Liver (tissue), 9 donors: ENCODE measurements around the gene RPA3. TPM values are rescaled to one million over a fixed set of nuclear protein-coding genes. Genes with fewer than 3 reads are reported as not detected.

Experiments
- DNase-seq: peaks from one replicate; pipeline ENCODE4 v3.0.0-alpha.2; 2017; ENCODE audit warnings: low spot score
- H3K27ac ChIP-seq, 2 donors: one replicate each; pipeline ENCODE4 v1.7.0; 2013; ENCODE audit warnings: inconsistent platforms in 2 of 2, low read length in 2 of 2, control low read depth in 1 of 2, low read depth in 1 of 2, mild to moderate bottlenecking in 1 of 2
- H3K27me3 ChIP-seq, 4 donors: one replicate each; pipeline versions ENCODE4 v1.6.1 to v1.7.0; 2013; ENCODE audit warnings: low read length in 3 of 4, inconsistent platforms in 1 of 4, mild to moderate bottlenecking in 1 of 4, moderate library complexity in 1 of 4; ENCODE audit not compliant: control insufficient read depth in 4 of 4, insufficient read depth in 4 of 4
- H3K36me3 ChIP-seq, 4 donors: one replicate each; pipeline versions ENCODE4 v1.6.1 to v1.7.0; 2013; ENCODE audit warnings: low read length in 3 of 4, mild to moderate bottlenecking in 3 of 4, low read depth in 1 of 4, moderate library complexity in 1 of 4; ENCODE audit not compliant: control insufficient read depth in 4 of 4, insufficient read depth in 3 of 4
- H3K4me1 ChIP-seq, 4 donors: one replicate each; pipeline versions ENCODE4 v1.6.1 to v1.7.0; 2013; ENCODE audit warnings: low read length in 3 of 4, mild to moderate bottlenecking in 3 of 4, moderate library complexity in 1 of 4; ENCODE audit not compliant: control insufficient read depth in 4 of 4, insufficient read depth in 4 of 4
- H3K4me3 ChIP-seq, 3 donors: one replicate each; pipeline versions ENCODE4 v1.6.1 to v1.7.0; 2013; ENCODE audit warnings: low read length in 3 of 3, control low read depth in 1 of 3, low read depth in 1 of 3, mild to moderate bottlenecking in 1 of 3
- H3K9ac ChIP-seq, 2 donors: one replicate each; pipeline ENCODE4 v1.7.0; 2013; ENCODE audit warnings: low read length in 2 of 2, mild to moderate bottlenecking in 2 of 2, moderate library complexity in 2 of 2, control low read depth in 1 of 2, low read depth in 1 of 2
- H3K9me3 ChIP-seq, 4 donors: one replicate each; pipeline versions ENCODE4 v1.6.1 to v1.7.0; 2013; ENCODE audit warnings: low read length in 3 of 4; ENCODE audit not compliant: control insufficient read depth in 4 of 4
- ATF3 ChIP-seq: IDR thresholded peaks from 2 replicates; pipeline ENCODE4 v1.6.1; 2016; ENCODE audit warnings: antibody characterized with exemption
- HNF4A ChIP-seq, 2 donors: conservative IDR thresholded peaks; 2 replicates each; pipeline ENCODE4 v1.6.1; 2016; ENCODE audit warnings: antibody characterized with exemption in 2 of 2, mild to moderate bottlenecking in 2 of 2
- HNF4G ChIP-seq: IDR thresholded peaks from 2 replicates; pipeline ENCODE4 v1.6.1; 2016; ENCODE audit warnings: antibody characterized with exemption
- JUND ChIP-seq, 2 donors: IDR thresholded peaks; 2 replicates each; pipeline ENCODE4 v1.6.1; 2016; ENCODE audit warnings: antibody characterized with exemption in 2 of 2
- REST ChIP-seq: IDR thresholded peaks from 2 replicates; pipeline ENCODE4 v1.6.1; 2016; ENCODE audit warnings: antibody characterized with exemption, mild to moderate bottlenecking
- ZBTB33 ChIP-seq: IDR thresholded peaks from 2 replicates; pipeline ENCODE4 v1.6.1; 2016; ENCODE audit warnings: antibody characterized with exemption
- WGBS: extraction: QIAGEN DNeasy Blood & Tissue Kit; methylation state at CpG from one replicate; pipeline ENCODE4 v1.1.7; 2013; 5-methylcytosine and 5-hydroxymethylcytosine counted together
- polyA plus RNA-seq, 2 donors: library from polyadenylated mRNA; stranded (reverse) in 1 of 2; unstranded in 1 of 2; fragments of 200-250 nt in 1 of 2; fragments of >200 nt in 1 of 2; fragmentation: Nextera tagmentation in 1 of 2; extraction: Ambion mirVana in 1 of 2; gene quantifications; one replicate each; pipeline versions ENCODE4 v1.2.1 to v1.2.3, GENCODE V29; 2013 to 2015
- total RNA-seq, 2 donors: library from RNA; depleted of rRNA; stranded (reverse); fragments of >200 nt; gene quantifications; one replicate each; pipeline ENCODE4 v1.2.3, GENCODE V29; 2014
- TF ChIP-seq, protein P1 (sequence below): fragments of 150-350 bp; IDR thresholded peaks from 2 replicates; pipeline ENCODE4 v1.5.1; 2017; ENCODE audit warnings: improper control_type of control experiment, low read depth, low read length; ENCODE audit not compliant: missing input control
- donor health status: healthy.
- donor health status: healthy.
- donor health status: healthy.
- donor health status: healthy.
- donor health status: healthy.

RPA3 gene
- total and polyA plus RNA-seq, 4 donors = 13.0 to 53.1 (median 18.6) TPM

DNA sequence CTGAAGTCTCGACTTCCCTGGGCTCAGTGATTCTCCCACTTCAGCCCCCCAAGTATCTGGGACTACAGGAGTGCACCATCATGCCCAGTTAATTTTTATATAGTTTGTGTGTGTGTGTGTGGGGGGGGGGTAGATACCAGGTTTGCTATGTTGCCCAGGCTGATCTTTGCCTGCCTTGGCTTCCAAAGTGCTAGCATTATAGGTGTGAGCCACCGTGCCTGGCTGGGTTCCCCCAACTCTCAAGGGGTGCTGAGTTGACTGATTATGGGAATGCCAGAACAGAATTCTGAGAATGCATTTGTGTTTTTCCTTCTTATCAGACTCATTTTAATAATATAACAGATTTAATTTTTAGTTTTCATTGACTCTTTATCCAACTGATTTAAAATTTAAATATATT is 19.5 kb downstream of the RPA3 start:
- Histone ChIP-seq H3K4me3 (no peak overlapping the region), H3K27me3 (no peaks in the 10 kb centered on the region), H3K4me1 (peaks cover 0 to 15% (median 5%) of the 10 kb centered on the region in 4 donors), H3K27ac (no peak overlapping the region), H3K9ac (no peak overlapping the region), H3K36me3 (no peaks in the 10 kb centered on the region), H3K9me3 (no peaks in the 10 kb centered on the region)
- 93% methylated on average over 2 of the region's 2 CpGs for WGBS
- no peak for DNase-seq
- no peak for TF ChIP-seq REST
- no peak for TF ChIP-seq ZBTB33
- no peak for TF ChIP-seq ATF3
- TF ChIP-seq HNF4G = no peak
- TF ChIP-seq, protein P1, sequence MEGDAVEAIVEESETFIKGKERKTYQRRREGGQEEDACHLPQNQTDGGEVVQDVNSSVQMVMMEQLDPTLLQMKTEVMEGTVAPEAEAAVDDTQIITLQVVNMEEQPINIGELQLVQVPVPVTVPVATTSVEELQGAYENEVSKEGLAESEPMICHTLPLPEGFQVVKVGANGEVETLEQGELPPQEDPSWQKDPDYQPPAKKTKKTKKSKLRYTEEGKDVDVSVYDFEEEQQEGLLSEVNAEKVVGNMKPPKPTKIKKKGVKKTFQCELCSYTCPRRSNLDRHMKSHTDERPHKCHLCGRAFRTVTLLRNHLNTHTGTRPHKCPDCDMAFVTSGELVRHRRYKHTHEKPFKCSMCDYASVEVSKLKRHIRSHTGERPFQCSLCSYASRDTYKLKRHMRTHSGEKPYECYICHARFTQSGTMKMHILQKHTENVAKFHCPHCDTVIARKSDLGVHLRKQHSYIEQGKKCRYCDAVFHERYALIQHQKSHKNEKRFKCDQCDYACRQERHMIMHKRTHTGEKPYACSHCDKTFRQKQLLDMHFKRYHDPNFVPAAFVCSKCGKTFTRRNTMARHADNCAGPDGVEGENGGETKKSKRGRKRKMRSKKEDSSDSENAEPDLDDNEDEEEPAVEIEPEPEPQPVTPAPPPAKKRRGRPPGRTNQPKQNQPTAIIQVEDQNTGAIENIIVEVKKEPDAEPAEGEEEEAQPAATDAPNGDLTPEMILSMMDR = no peak
- no peak for TF ChIP-seq HNF4A (conservative IDR thresholded peaks at IDR 0.05)

GRCh38 chr7:7696458-7697119 is 21.8 kb downstream of the RPA3 start:
- H3K9me3 ChIP-seq = no peaks in the 10 kb centered on the region
- peak overlapping the region in 1 of 2 donors; percentile 3 for H3K27ac ChIP-seq
- no peak for DNase-seq
- H3K27me3 ChIP-seq = no peaks in the 10 kb centered on the region
- no peak overlapping the region for H3K4me3 ChIP-seq
- 41% methylated on average over 3 of the region's 3 CpGs for WGBS
- no peaks in the 10 kb centered on the region for H3K36me3 ChIP-seq
- TF ChIP-seq HNF4G (no peak), JUND (IDR thresholded peaks at IDR 0.05) (peak in 1 of 2 donors; percentile 39)
- no peak overlapping the region for H3K9ac ChIP-seq
- peaks cover 0 to 8% (median 5%) of the 10 kb centered on the region in 4 donors for H3K4me1 ChIP-seq
